CD14-positive monocyte (primary cell): Measurements from ENCODE around the gene IGF2R. TPM values are rescaled to one million over a fixed set of nuclear protein-coding genes. Genes with fewer than 3 reads are reported as not detected.
A peak's percentile ranks its signal among the peaks of the same experiment; 100 is the strongest.

Source experiments
- DNase-seq, 3 donors: peaks; one replicate each; pipeline ENCODE4 v3.0.0-alpha.2; 2011 to 2022
- H2AFZ ChIP-seq: 2 replicates; pipeline ENCODE4 v1.6.0; 2012; ENCODE audit warnings: mild to moderate bottlenecking, low read depth, low read length, inconsistent platforms; ENCODE audit not compliant: insufficient read depth, poor library complexity, severe bottlenecking
- H3K27ac ChIP-seq, 2 donors: 1 replicate in 1 of 2; 2 replicates in 1 of 2; pipeline ENCODE4 v1.5.1; 2012 to 2013; ENCODE audit warnings: low read length in 2 of 2, control low read depth in 1 of 2, inconsistent platforms in 1 of 2, low read depth in 1 of 2, mild to moderate bottlenecking in 1 of 2
- H3K27me3 ChIP-seq, 2 donors: one replicate each; pipeline versions ENCODE4 v1.6.0 to v1.6.1; 2011 to 2013; ENCODE audit warnings: low read length in 2 of 2; ENCODE audit not compliant: control insufficient read depth in 2 of 2, insufficient read depth in 2 of 2
- H3K36me3 ChIP-seq, 2 donors: replicated peaks in 1 of 2; 1 replicate in 1 of 2; 2 replicates in 1 of 2; pipeline versions ENCODE4 v1.5.1 to v1.6.1; 2012 to 2013; ENCODE audit warnings: low read length in 2 of 2, control low read depth in 1 of 2, inconsistent platforms in 1 of 2, mild to moderate bottlenecking in 1 of 2; ENCODE audit not compliant: insufficient read depth in 2 of 2, control insufficient read depth in 1 of 2
- H3K4me1 ChIP-seq, 2 donors: 1 replicate in 1 of 2; 2 replicates in 1 of 2; pipeline versions ENCODE4 v1.5.1 to v1.6.1; 2012 to 2013; ENCODE audit warnings: low read length in 2 of 2, control low read depth in 1 of 2, inconsistent platforms in 1 of 2, mild to moderate bottlenecking in 1 of 2, moderate library complexity in 1 of 2; ENCODE audit not compliant: insufficient read depth in 2 of 2, control insufficient read depth in 1 of 2
- H3K4me2 ChIP-seq: replicated peaks from 2 replicates; pipeline ENCODE3; 2012; ENCODE audit warnings: low read length, moderate library complexity, mild to moderate bottlenecking; ENCODE audit not compliant: poor library complexity, severe bottlenecking; ENCODE audit errors: extremely low read depth
- H3K4me3 ChIP-seq, 3 experiments: fragments of 200-600 bp in 1 of 3; sonication (generic) in 1 of 3; replicated peaks in 1 of 3; 1 replicate in 2 of 3; 2 replicates in 1 of 3; pipeline ENCODE4 v1.5.1; 2011 to 2013; ENCODE audit warnings: low read length in 3 of 3, mild to moderate bottlenecking in 3 of 3, control low read depth in 2 of 3, low read depth in 2 of 3, inconsistent platforms in 1 of 3, moderate library complexity in 1 of 3
- H3K79me2 ChIP-seq: 2 replicates; pipeline ENCODE4 v1.6.0; 2012; ENCODE audit warnings: mild to moderate bottlenecking, control low read depth, inconsistent platforms, low read length, moderate library complexity; ENCODE audit not compliant: insufficient read depth
- H3K9ac ChIP-seq: 2 replicates; pipeline ENCODE4 v1.6.0; 2017; ENCODE audit warnings: low read length, mild to moderate bottlenecking; ENCODE audit not compliant: insufficient read depth, poor library complexity, severe bottlenecking
- H3K9me3 ChIP-seq, 2 donors: replicated peaks in 1 of 2; 1 replicate in 1 of 2; 2 replicates in 1 of 2; pipeline versions ENCODE4 v1.5.1 to v1.6.1; 2012 to 2013; ENCODE audit warnings: low read length in 2 of 2, control low read depth in 1 of 2; ENCODE audit not compliant: control insufficient read depth in 1 of 2, insufficient read depth in 1 of 2
- H4K20me1 ChIP-seq: 2 replicates; pipeline ENCODE4 v1.6.0; 2012; ENCODE audit warnings: mild to moderate bottlenecking, low read length, control low read depth, moderate library complexity; ENCODE audit not compliant: insufficient read depth
- H3K27ac Mint-ChIP-seq, 7 donors: one replicate each; pipeline ENCODE4 v1.8.0; 2020; ENCODE audit warnings: mild to moderate bottlenecking in 7 of 7, mixed read lengths in 7 of 7, moderate library complexity in 6 of 7, inconsistent platforms in 2 of 7
- H3K27me3 Mint-ChIP-seq, 3 donors: one replicate each; pipeline ENCODE4 v1.8.0; 2021 to 2022; ENCODE audit warnings: low read depth in 3 of 3, mild to moderate bottlenecking in 3 of 3, mixed read lengths in 3 of 3, moderate library complexity in 3 of 3, inconsistent platforms in 1 of 3
- H3K36me3 Mint-ChIP-seq, 2 donors: one replicate each; pipeline ENCODE4 v1.8.0; 2020; ENCODE audit warnings: mixed read lengths in 2 of 2, inconsistent platforms in 1 of 2, mild to moderate bottlenecking in 1 of 2
- H3K4me1 Mint-ChIP-seq: one replicate; pipeline ENCODE4 v1.8.0; 2020; ENCODE audit warnings: mild to moderate bottlenecking, mixed read lengths
- H3K4me3 Mint-ChIP-seq, 2 donors: one replicate each; pipeline ENCODE4 v1.8.0; 2020; ENCODE audit warnings: mild to moderate bottlenecking in 2 of 2, mixed read lengths in 2 of 2, moderate library complexity in 1 of 2
- H3K9me3 Mint-ChIP-seq, 7 donors: one replicate each; pipeline ENCODE4 v1.8.0; 2020 to 2022; ENCODE audit warnings: mixed read lengths in 7 of 7, mild to moderate bottlenecking in 6 of 7, moderate library complexity in 6 of 7, inconsistent platforms in 2 of 7
- WGBS: methylation state at CpG from one replicate; pipeline ENCODE4 v1.1.5; 2013; ENCODE audit warnings: missing lambda C conversion rate; ENCODE audit not compliant: insufficient coverage; 5-methylcytosine and 5-hydroxymethylcytosine counted together
- intact Hi-C, 2 donors: fragments of 100-400 bp; cut with micrococcal nuclease; formaldehyde crosslinking; loops; one replicate each; pipeline versions ENCODE4 v1.15.0 to v1.15.1; 2023
- polyA plus RNA-seq, 3 donors: library from polyadenylated mRNA; depleted of rRNA in 1 of 3; unstranded in 2 of 3; stranded (reverse) in 1 of 3; fragments of 300-500 nt in 2 of 3; fragments of >200 nt in 1 of 3; fragmentation: Illumina TruSeq in 2 of 3; gene quantifications; 1 replicate in 2 of 3; 2 replicates in 1 of 3; pipeline ENCODE4 v1.2.3, GENCODE V29; 2012 to 2021
- TF ChIP-seq, protein P1 (sequence below): fragments of 200-600 bp; IDR thresholded peaks from one replicate; pipeline ENCODE4 v1.8.0; 2022; ENCODE audit warnings: antibody characterized with exemption, mild to moderate bottlenecking

Gene IGF2R
- polyA plus RNA-seq, 3 donors: 6.9 to 44.8 (median 8.2) TPM

DNA sequence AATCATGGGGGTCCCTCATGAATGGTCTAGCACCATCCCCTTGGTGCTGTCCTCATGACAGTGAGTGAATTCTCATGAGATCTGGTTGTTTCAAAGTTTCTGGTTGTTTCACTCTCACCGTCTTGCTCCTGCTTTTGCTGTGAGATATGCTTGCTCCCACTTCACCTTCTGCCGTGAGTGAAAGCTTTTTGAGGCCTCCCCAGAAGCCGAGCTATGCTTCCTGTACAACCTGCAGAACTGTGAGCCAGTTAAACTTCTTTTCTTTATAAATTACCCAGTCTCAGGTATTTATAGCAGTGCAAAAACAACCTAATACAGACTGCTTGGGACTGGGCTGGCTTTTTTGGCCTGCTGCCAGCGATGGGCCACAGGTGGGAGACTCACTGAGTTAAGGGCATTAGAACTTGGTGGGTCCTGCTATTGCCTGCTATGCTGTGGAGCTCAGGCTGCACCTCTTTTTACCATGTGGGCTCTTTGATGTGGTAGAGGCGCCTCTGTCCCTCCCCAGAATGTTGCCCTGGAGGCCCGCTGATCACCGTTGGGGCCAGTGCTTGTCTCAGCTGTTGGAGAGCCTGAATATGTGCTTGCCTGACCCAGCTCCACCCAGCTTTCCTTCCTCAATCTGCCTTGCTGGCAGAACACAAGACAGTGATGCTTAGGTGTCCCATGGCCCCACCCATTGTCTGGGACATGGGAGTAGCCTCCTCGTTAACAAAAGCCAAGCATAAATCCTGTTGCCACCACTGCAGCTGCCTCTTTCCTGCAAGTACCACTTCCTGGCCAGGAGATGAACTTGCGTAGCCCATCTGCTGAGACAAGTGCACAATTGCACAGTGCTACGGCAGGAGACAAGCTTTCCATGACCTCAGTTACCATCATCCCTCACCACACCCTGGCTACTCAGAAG, 47.1 kb downstream of the IGF2R start:
- Histone ChIP-seq H3K27ac (no peak overlapping the region), H2AFZ (no peak overlapping the region), H3K4me1 (no peaks in the 10 kb centered on the region), H3K4me3 (no peak overlapping the region), H3K4me2 (no peak overlapping the region), H3K79me2 (no peaks in the 10 kb centered on the region), H3K9me3 (peaks cover 8% of the 10 kb centered on the region in 2 donors), H4K20me1 (peaks cover 92% of the 10 kb centered on the region), H3K36me3 (peaks cover 42 to 57% of the 10 kb centered on the region in 2 donors), H3K27me3 (no peaks in the 10 kb centered on the region), H3K9ac (no peak overlapping the region)
- intact Hi-C loops: no loop called here
- H3K4me3 Mint-ChIP-seq: peak overlapping the region in 1 of 2 donors; percentile 36
- H3K36me3 Mint-ChIP-seq: peaks cover 69 to 73% of the 10 kb centered on the region in 2 donors
- peaks cover 6 to 23% (median 12%) of the 10 kb centered on the region in 7 donors for H3K9me3 Mint-ChIP-seq
- 94% methylated on average over 6 of the region's 10 CpGs for WGBS
- DNase-seq: no peak
- peaks cover 4 to 7% (median 6%) of the 10 kb centered on the region in 3 donors for H3K27me3 Mint-ChIP-seq
- TF ChIP-seq, protein P1, sequence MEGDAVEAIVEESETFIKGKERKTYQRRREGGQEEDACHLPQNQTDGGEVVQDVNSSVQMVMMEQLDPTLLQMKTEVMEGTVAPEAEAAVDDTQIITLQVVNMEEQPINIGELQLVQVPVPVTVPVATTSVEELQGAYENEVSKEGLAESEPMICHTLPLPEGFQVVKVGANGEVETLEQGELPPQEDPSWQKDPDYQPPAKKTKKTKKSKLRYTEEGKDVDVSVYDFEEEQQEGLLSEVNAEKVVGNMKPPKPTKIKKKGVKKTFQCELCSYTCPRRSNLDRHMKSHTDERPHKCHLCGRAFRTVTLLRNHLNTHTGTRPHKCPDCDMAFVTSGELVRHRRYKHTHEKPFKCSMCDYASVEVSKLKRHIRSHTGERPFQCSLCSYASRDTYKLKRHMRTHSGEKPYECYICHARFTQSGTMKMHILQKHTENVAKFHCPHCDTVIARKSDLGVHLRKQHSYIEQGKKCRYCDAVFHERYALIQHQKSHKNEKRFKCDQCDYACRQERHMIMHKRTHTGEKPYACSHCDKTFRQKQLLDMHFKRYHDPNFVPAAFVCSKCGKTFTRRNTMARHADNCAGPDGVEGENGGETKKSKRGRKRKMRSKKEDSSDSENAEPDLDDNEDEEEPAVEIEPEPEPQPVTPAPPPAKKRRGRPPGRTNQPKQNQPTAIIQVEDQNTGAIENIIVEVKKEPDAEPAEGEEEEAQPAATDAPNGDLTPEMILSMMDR: no peak
- peaks cover 10% of the 10 kb centered on the region for H3K4me1 Mint-ChIP-seq
- peak overlapping the region in 2 of 7 donors; percentile 11 to 43 for H3K27ac Mint-ChIP-seq

DNA sequence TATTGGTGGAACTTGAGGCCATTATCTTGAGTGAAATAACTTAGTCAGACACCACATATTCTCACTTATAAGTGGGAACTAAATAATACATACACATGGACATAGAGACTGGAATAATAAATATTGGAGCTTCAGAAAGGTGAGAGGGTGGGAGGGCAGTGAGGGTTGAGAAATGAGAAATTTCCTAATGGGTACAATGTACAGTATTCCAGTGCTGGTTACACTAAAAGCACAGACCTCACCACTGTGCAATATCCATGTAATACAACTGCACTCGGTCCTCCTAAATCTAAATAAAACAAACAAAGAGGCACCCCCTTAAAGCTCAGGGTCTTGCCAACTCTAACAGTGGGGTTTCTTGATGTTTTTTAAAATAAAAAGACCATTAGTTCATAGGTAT, 53.2 kb downstream of the IGF2R start:
- no peak overlapping the region for H3K4me2 ChIP-seq
- H3K9me3 ChIP-seq: no peaks in the 10 kb centered on the region
- Mint-ChIP-seq H3K27me3 (peaks cover 2 to 5% (median 3%) of the 10 kb centered on the region in 3 donors), H3K4me3 (no peak overlapping the region), H3K4me1 (no peaks in the 10 kb centered on the region), H3K27ac (no peak overlapping the region), H3K9me3 (peaks cover 0 to 4% (median 0%) of the 10 kb centered on the region in 7 donors), H3K36me3 (peaks cover 30 to 32% of the 10 kb centered on the region in 2 donors)
- TF ChIP-seq, protein P1: no peak
- H3K36me3 ChIP-seq: peaks cover 36 to 47% of the 10 kb centered on the region in 2 donors
- no CpG with 5 or more reads among the region's 1 CpG for WGBS
- no peak overlapping the region for H2AFZ ChIP-seq
- peaks cover 86% of the 10 kb centered on the region for H4K20me1 ChIP-seq
- no peaks in the 10 kb centered on the region for H3K27me3 ChIP-seq
- no peak overlapping the region for H3K27ac ChIP-seq
- intact Hi-C loops: no loop called here
- H3K79me2 ChIP-seq: no peaks in the 10 kb centered on the region
- no peak overlapping the region for H3K9ac ChIP-seq
- no peak for DNase-seq
- no peaks in the 10 kb centered on the region for H3K4me1 ChIP-seq
- no peak overlapping the region for H3K4me3 ChIP-seq
